ENCODE measurements around the gene PSMC2. TPM values are rescaled to one million over a fixed set of nuclear protein-coding genes. Genes with fewer than 3 reads are reported as not detected.

Gene PSMC2
- total and polyA plus RNA-seq, 3 donors from 2014 or later = 74.5 to 151 (median 80.9) TPM

DNA sequence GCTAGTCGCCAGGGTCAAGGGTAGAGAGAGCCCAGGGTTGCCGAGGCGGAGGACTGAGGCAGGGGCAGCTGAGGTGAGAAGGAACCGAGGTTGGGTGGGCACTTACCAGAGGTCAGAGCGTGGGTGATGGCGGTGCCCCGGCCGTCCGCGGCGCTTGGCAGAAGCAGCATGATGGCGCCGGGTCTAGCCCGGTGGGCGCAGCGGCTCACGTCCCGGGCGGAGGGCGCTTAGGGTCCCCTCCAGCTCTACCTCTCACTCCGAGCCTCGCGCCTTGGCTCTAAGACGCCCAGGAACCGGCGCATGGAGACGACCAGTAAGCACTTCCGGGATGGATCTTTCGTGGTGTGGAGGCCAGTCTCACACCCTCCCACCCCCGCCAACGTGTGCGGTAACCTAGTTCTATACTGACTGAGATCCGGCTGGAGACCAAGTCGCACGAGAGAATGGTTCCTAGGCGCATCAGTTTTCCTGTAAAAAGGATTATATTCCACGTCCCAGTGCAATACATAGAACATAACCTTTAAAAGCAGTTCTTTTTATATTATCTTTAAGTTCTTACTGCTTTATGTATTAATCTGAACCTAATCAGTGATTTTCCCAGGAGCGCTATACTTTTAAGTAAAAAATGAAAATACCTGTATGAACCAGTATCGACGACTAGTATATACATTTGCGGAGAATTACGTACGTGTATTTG is 2.8 kb upstream of the PSMC2 start, which contains the start of gene DNAJC2:
TSS of gene DNAJC2 (minus strand) at position 315 of the 697 bp plus-strand sequence. CDS start at position 170, 145 bp downstream.
- H3K4me1 ChIP-seq = peaks cover 23% of the 10 kb centered on the region
- H3K4me3 ChIP-seq = peak within 1 kb of the TSS; percentile 83 to 86
- DNase-seq = peak; percentile 95
- no peaks in the 10 kb centered on the region for H3K9me3 ChIP-seq
- peak within 1 kb of the TSS; percentile 64 to 71 for H3K27ac ChIP-seq
- intact Hi-C loops (cut with DNase I; ENCODE audit: low total_unique reads) = no loop called here
- H3K36me3 ChIP-seq (ENCODE audit: low read depth, missing control alignments) = no peaks in the 10 kb centered on the region
- H3K27me3 ChIP-seq = no peaks in the 10 kb centered on the region
- 7 to 12% methylated on average over 24 to 43 of the region's 43 CpGs for WGBS, 2 donors
- TF ChIP-seq, protein P1, sequence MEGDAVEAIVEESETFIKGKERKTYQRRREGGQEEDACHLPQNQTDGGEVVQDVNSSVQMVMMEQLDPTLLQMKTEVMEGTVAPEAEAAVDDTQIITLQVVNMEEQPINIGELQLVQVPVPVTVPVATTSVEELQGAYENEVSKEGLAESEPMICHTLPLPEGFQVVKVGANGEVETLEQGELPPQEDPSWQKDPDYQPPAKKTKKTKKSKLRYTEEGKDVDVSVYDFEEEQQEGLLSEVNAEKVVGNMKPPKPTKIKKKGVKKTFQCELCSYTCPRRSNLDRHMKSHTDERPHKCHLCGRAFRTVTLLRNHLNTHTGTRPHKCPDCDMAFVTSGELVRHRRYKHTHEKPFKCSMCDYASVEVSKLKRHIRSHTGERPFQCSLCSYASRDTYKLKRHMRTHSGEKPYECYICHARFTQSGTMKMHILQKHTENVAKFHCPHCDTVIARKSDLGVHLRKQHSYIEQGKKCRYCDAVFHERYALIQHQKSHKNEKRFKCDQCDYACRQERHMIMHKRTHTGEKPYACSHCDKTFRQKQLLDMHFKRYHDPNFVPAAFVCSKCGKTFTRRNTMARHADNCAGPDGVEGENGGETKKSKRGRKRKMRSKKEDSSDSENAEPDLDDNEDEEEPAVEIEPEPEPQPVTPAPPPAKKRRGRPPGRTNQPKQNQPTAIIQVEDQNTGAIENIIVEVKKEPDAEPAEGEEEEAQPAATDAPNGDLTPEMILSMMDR (IDR thresholded peaks at IDR 0.05) = no peak

DNA sequence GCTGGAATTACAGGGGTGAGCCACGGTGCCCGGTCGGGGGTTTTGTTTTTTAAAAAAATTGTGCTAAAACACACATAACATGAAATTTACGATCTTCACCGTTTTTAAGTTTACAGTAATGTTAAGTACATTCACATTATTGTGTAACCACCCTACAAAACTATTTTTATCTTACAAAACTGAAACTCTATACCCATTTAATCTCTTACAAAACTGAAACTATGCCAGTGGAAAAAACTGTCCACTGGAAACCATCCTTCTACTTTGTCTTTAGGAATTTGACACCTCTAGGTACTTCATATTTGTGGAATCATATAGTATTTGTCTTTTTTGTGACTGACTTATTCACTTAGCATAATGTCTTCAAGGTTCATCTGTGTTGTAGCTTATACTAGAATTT is 1.0 kb upstream of the PSMC2 start:
- H3K9me3 ChIP-seq = no peaks in the 10 kb centered on the region
- no peak for DNase-seq
- no peaks in the 10 kb centered on the region for H3K36me3 ChIP-seq (ENCODE audit: low read depth, missing control alignments)
- 69 to 82% methylated on average over 5 of the region's 5 CpGs for WGBS, 2 donors
- intact Hi-C loops (cut with DNase I; ENCODE audit: low total_unique reads) = no loop called here
- TF ChIP-seq POLR2A (IDR thresholded peaks at IDR 0.05) = no peak
- TF ChIP-seq, protein P1 (IDR thresholded peaks at IDR 0.05) = no peak
- H3K4me3 ChIP-seq = no peak overlapping the region
- H3K27me3 ChIP-seq = no peaks in the 10 kb centered on the region
- peaks cover 25% of the 10 kb centered on the region for H3K4me1 ChIP-seq
- H3K27ac ChIP-seq = no peak overlapping the region

DNA sequence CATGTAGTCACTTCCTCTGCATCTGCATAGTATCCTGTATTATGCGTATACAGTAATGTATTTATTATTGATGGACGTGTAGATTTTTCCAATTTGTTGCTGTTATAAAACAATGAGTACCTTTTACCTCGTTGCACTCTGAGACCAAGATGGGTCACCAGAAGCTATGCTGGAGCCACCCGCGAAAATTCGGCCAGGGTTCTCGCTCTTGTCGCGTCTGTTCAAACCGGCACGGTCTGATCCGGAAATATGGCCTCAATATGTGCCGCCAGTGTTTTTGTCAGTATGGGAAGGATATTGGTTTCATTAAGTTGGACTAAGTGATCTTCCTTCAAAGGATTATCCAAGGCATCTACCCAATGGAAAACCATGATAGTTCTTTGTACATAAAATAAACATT is 1.0 kb downstream of the PSMC2 start:
- TF ChIP-seq POLR2A (IDR thresholded peaks at IDR 0.05) = no peak
- TF ChIP-seq, protein P1 (IDR thresholded peaks at IDR 0.05) = no peak
- DNase-seq = no peak
- H3K27ac ChIP-seq = peak overlapping the region in 1 of 2 donors; percentile 74
- H3K27me3 ChIP-seq = no peaks in the 10 kb centered on the region
- no peaks in the 10 kb centered on the region for H3K36me3 ChIP-seq (ENCODE audit: low read depth, missing control alignments)
- H3K9me3 ChIP-seq = no peaks in the 10 kb centered on the region
- WGBS, 2 donors = 12 to 22% methylated on average over 13 of the region's 13 CpGs
- peaks cover 19% of the 10 kb centered on the region for H3K4me1 ChIP-seq
- intact Hi-C loops (cut with DNase I; ENCODE audit: low total_unique reads) = no loop called here
- H3K4me3 ChIP-seq = peak overlapping the region; percentile 70 to 90

DNA sequence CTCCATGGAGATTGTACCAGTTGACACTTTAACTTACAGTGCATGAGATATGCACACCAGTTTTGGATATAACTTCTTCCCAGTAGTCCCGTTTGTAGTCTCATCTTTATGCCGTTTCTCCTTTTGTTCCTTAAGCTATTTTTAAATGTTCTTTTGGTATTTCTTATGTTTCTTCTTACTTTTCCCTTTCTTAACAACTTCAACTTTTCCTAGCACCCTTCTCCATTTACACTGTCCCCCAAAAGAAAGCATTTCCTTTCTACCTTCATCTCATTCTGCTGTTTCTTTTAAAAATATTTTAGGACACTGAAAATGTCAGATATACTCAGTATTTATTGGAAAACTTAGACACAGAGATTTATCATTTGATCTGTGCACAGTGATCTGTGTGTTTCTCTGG is 1.5 kb downstream of the PSMC2 start:
- no peaks in the 10 kb centered on the region for H3K36me3 ChIP-seq (ENCODE audit: low read depth, missing control alignments)
- no peak for DNase-seq
- H3K4me3 ChIP-seq = no peak overlapping the region
- intact Hi-C loops (cut with DNase I; ENCODE audit: low total_unique reads) = no loop called here
- no peak overlapping the region for H3K27ac ChIP-seq
- TF ChIP-seq, protein P1 (IDR thresholded peaks at IDR 0.05) = no peak
- no peak for TF ChIP-seq POLR2A (IDR thresholded peaks at IDR 0.05)
- H3K9me3 ChIP-seq = no peaks in the 10 kb centered on the region
- WGBS, 2 donors = 27 to 32% methylated on average over 2 of the region's 2 CpGs
- no peaks in the 10 kb centered on the region for H3K27me3 ChIP-seq
- H3K4me1 ChIP-seq = peaks cover 16% of the 10 kb centered on the region

DNA sequence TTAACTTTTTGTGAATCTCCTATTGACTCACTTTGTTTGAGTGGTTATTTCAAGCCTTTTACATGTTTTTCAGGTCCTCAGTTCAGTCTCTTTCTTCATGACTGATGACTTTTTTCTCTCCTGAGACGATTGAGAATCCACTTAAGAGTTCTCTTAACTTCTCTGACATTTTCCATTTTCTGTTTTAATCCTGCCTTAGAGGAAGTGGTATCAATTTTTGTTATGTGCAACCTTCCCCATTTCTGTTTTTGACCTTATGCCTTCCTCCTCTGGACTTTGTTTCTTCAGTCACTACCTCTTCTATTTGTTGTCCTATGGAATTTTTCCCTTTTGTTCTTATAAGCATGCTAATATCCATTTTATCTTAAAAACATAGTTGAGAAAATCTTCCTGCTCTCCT is 2.4 kb downstream of the PSMC2 start:
- H3K4me3 ChIP-seq = no peak overlapping the region
- H3K27me3 ChIP-seq = no peaks in the 10 kb centered on the region
- peaks cover 16% of the 10 kb centered on the region for H3K4me1 ChIP-seq
- intact Hi-C loops (cut with DNase I; ENCODE audit: low total_unique reads) = no loop called here
- TF ChIP-seq, protein P1 (IDR thresholded peaks at IDR 0.05) = no peak
- no peak for TF ChIP-seq POLR2A (IDR thresholded peaks at IDR 0.05)
- H3K36me3 ChIP-seq (ENCODE audit: low read depth, missing control alignments) = no peaks in the 10 kb centered on the region
- DNase-seq = no peak
- H3K27ac ChIP-seq = no peak overlapping the region
- H3K9me3 ChIP-seq = no peaks in the 10 kb centered on the region
- WGBS, 2 donors = 67 to 74% methylated on average over 1 of the region's 1 CpG

Measured in testis (tissue), 3 donors.